Renal cortical epithelial cell (primary cell): Measurements from ENCODE around the gene SPAG8. TPM values are rescaled to one million over a fixed set of nuclear protein-coding genes. Genes with fewer than 3 reads are reported as not detected.
A peak's percentile ranks its signal among the peaks of the same experiment; 100 is the strongest.

Experiments used
- DNase-seq: peaks from one replicate; pipeline ENCODE4 v3.0.0-alpha.2; 2011; ENCODE audit warnings: low read depth
- total RNA-seq: library from RNA; depleted of rRNA; stranded (reverse); fragments of >200 nt; gene quantifications from 2 replicates; pipeline ENCODE4 v1.2.3, GENCODE V29; 2014

The SPAG8 gene
- 0.80 TPM in 1 of 2 replicates, not detected in the other for total RNA-seq

- DNase-seq = peak; percentile 96
Observed at GRCh38 chr9:35812025-35812602, at the start of gene SPAG8. TSS of gene SPAG8 (minus strand) at chr9:35812262. CDS start at chr9:35812147, 115 bp downstream.

GRCh38 chr9:35861161-35861897 lies 49.3 kb upstream of the SPAG8 start:
- no peak for DNase-seq

GRCh38 chr9:35859990-35860339 lies 47.9 kb upstream of the SPAG8 start:
- DNase-seq = no peak

GRCh38 chr9:35859310-35859989 lies 47.4 kb upstream of the SPAG8 start:
- no peak for DNase-seq

- DNase-seq = no peak
Observed at GRCh38 chr9:35858458-35858857, 46.4 kb upstream of the SPAG8 start.

- DNase-seq = no peak
Observed at GRCh38 chr9:35856882-35857281, 44.8 kb upstream of the SPAG8 start.

- DNase-seq = no peak
Observed at GRCh38 chr9:35856206-35856605, 44.1 kb upstream of the SPAG8 start.

- no peak for DNase-seq
Observed at GRCh38 chr9:35854091-35854762, 42.2 kb upstream of the SPAG8 start.

GRCh38 chr9:35852876-35853865 lies 41.1 kb upstream of the SPAG8 start:
- DNase-seq = no peak

- no peak for DNase-seq
Observed at GRCh38 chr9:35852267-35852815, 40.3 kb upstream of the SPAG8 start.

GRCh38 chr9:35847792-35848572 lies 35.9 kb upstream of the SPAG8 start:
- peak; percentile 28 for DNase-seq

- DNase-seq = no peak
Observed at GRCh38 chr9:35845824-35846771, 34.0 kb upstream of the SPAG8 start.

- peak; percentile 71 for DNase-seq
Observed at GRCh38 chr9:35844628-35845270, 32.7 kb upstream of the SPAG8 start.

- no peak for DNase-seq
Observed at GRCh38 chr9:35842795-35843194, 30.7 kb upstream of the SPAG8 start.

GRCh38 chr9:35842020-35842745 lies 30.1 kb upstream of the SPAG8 start:
- no peak for DNase-seq

- DNase-seq = no peak
Observed at GRCh38 chr9:35841645-35841900, 29.5 kb upstream of the SPAG8 start.

- DNase-seq = no peak
Observed at GRCh38 chr9:35840881-35841644, 29.0 kb upstream of the SPAG8 start.
